Esophagus (tissue), 2 donors: Measurements from ENCODE around the gene MAPKAP1. TPM values are rescaled to one million over a fixed set of nuclear protein-coding genes. Genes with fewer than 3 reads are reported as not detected.
"Not testable (repeated sequence)": the region's sequence is repeated elsewhere in the genome, so short reads cannot be mapped to it uniquely, and the experiment has no call there.

Experiments
- H3K27ac ChIP-seq, 2 donors: one replicate each; pipeline ENCODE4 v1.5.1; 2013; ENCODE audit warnings: low read depth in 2 of 2, mild to moderate bottlenecking in 2 of 2, inconsistent platforms in 1 of 2, low read length in 1 of 2, moderate library complexity in 1 of 2
- H3K27me3 ChIP-seq, 2 donors: one replicate each; pipeline ENCODE4 v1.6.1; 2013; ENCODE audit warnings: low read length in 2 of 2, control low read depth in 1 of 2, mild to moderate bottlenecking in 1 of 2; ENCODE audit not compliant: insufficient read depth in 2 of 2, control insufficient read depth in 1 of 2
- H3K36me3 ChIP-seq, 2 donors: one replicate each; pipeline ENCODE4 v1.6.1; 2013; ENCODE audit warnings: low read length in 1 of 2; ENCODE audit not compliant: control insufficient read depth in 2 of 2, insufficient read depth in 2 of 2
- H3K4me1 ChIP-seq, 2 donors: one replicate each; pipeline ENCODE4 v1.6.1; 2013; ENCODE audit warnings: low read length in 1 of 2; ENCODE audit not compliant: control insufficient read depth in 2 of 2, insufficient read depth in 2 of 2
- H3K4me3 ChIP-seq, 2 donors: one replicate each; pipeline ENCODE4 v1.5.1; 2013; ENCODE audit warnings: low read length in 2 of 2, mild to moderate bottlenecking in 2 of 2, low read depth in 1 of 2, moderate library complexity in 1 of 2
- H3K9me3 ChIP-seq, 2 donors: one replicate each; pipeline ENCODE4 v1.6.1; 2013; ENCODE audit warnings: mild to moderate bottlenecking in 2 of 2, low read depth in 1 of 2, low read length in 1 of 2, moderate library complexity in 1 of 2; ENCODE audit not compliant: control insufficient read depth in 2 of 2, insufficient read depth in 1 of 2
- WGBS, 2 donors: extraction: QIAGEN DNeasy Blood & Tissue Kit; methylation state at CpG; one replicate each; pipeline ENCODE4 v1.1.7; 2013; 5-methylcytosine and 5-hydroxymethylcytosine counted together
- polyA plus RNA-seq, 2 donors: library from polyadenylated mRNA; stranded (reverse); fragments of 200-250 nt; gene quantifications; one replicate each; pipeline ENCODE4 v1.2.3, GENCODE V29; 2013
- donor health status: healthy with polysubstance abuse.
- donor health status: Bipolar disorder and iron deficiency.

Gene MAPKAP1
- polyA plus RNA-seq, 2 donors, result 41.4 to 49.4 TPM

DNA sequence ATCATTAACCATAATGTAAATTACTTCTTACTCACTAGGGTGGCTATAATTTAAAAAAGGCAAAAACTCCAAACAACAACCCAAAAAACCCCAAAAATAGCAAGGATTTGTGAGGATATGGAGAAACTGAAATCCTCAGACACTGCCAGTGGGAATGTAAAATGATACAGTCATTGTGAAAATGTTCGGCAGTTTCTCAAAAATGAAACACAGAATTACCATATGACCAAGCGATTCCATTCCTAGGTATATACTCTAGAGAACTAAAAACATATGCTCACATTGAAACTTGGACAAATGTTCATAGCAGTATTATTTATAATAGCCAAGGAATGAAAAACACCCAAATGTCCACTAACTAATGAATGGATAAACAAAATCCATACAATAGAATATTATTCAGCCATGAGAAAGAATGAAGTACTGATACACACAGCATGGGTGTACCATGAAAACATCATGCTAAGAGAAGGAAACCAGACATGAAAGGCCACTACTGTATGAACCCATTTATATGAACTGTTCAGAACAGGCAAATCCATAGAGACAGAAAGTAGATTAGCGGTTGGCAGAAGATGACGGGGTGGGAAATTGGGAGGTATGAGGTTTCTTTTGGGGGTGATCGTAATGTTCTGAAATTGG, 119.1 kb downstream of the MAPKAP1 start:
- WGBS, 2 donors, result 95 to 96% methylated on average over 5 of the region's 5 CpGs

GRCh38 chr9:125586172-125586511, 120.9 kb downstream of the MAPKAP1 start:
- Histone ChIP-seq H3K4me3 (no peak overlapping the region), H3K36me3 (peaks cover 0 to 3% of the 10 kb centered on the region in 2 donors), H3K4me1 (no peaks in the 10 kb centered on the region), H3K27me3 (no peaks in the 10 kb centered on the region), H3K9me3 (peaks cover 0 to 2% of the 10 kb centered on the region in 2 donors), H3K27ac (no peak overlapping the region)
- 67 to 79% methylated on average over 3 of the region's 3 CpGs for WGBS, 2 donors

More for the DNA sequence above, 119.1 kb downstream of the MAPKAP1 start:
- Histone ChIP-seq H3K27ac (no peak overlapping the region), H3K9me3 (no peaks in the 10 kb centered on the region), H3K27me3 (no peaks in the 10 kb centered on the region), H3K36me3 (peaks cover 0 to 3% of the 10 kb centered on the region in 2 donors), H3K4me3 (no peak overlapping the region), H3K4me1 (no peaks in the 10 kb centered on the region)

- Histone ChIP-seq H3K27ac (no peak overlapping the region), H3K4me3 (no peak overlapping the region), H3K9me3 (peaks cover 0 to 2% of the 10 kb centered on the region in 2 donors), H3K4me1 (no peaks in the 10 kb centered on the region), H3K36me3 (peaks cover 0 to 3% of the 10 kb centered on the region in 2 donors), H3K27me3 (no peaks in the 10 kb centered on the region)
- 91 to 97% methylated on average over 11 of the region's 11 CpGs for WGBS, 2 donors
Observed at GRCh38 chr9:125585503-125586171, 121.4 kb downstream of the MAPKAP1 start.

DNA sequence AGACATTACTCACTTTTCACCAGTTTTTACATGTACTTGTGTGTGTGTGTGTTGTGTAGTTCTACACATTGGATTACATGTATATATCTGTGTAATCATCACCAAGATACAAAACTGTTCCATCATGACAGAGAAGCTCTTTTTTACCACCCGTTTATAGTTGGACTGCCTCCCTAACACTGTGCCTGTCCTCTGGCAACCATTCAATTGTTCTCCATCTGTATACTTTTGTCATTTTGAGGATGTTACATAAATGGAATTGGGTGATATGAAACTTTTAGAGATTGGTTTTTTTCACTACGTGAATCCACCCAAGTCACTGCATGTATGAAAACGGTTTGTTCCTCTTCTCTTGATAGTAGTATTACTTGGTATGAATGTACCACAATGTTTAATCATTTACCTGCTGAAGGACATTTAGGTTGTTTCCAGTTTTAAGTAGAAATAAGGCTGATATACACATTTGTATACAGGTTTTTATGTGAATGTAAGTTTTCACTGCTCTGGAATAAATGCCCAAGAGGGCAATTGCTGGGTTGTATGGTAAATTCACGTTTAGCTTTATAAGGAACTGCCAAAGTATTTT, 126.2 kb downstream of the MAPKAP1 start:
- peaks cover 0 to 2% of the 10 kb centered on the region in 2 donors for H3K9me3 ChIP-seq
- WGBS, 2 donors, result 78 to 86% methylated on average over 4 of the region's 4 CpGs
- H3K36me3 ChIP-seq, result peaks cover 0 to 3% of the 10 kb centered on the region in 2 donors

GRCh38 chr9:125579030-125579932, 127.7 kb downstream of the MAPKAP1 start:
- peaks cover 0 to 2% of the 10 kb centered on the region in 2 donors for H3K9me3 ChIP-seq
- H3K4me1 ChIP-seq, result no peaks in the 10 kb centered on the region
- no peak overlapping the region for H3K4me3 ChIP-seq
- H3K27ac ChIP-seq, result no peak overlapping the region
- no peaks in the 10 kb centered on the region for H3K27me3 ChIP-seq
- 93 to 94% methylated on average over 12 of the region's 12 CpGs for WGBS, 2 donors
- no peaks in the 10 kb centered on the region for H3K36me3 ChIP-seq

More for the DNA sequence above, 126.2 kb downstream of the MAPKAP1 start:
- H3K27ac ChIP-seq, result no peak overlapping the region
- no peaks in the 10 kb centered on the region for H3K27me3 ChIP-seq
- H3K4me1 ChIP-seq, result no peaks in the 10 kb centered on the region
- no peak overlapping the region for H3K4me3 ChIP-seq

GRCh38 chr9:125574126-125574877, 132.7 kb downstream of the MAPKAP1 start:
- 77 to 80% methylated on average over 2 of the region's 2 CpGs for WGBS, 2 donors
- no peaks in the 10 kb centered on the region for H3K9me3 ChIP-seq
- no peaks in the 10 kb centered on the region for H3K4me1 ChIP-seq
- H3K4me3 ChIP-seq, result no peak overlapping the region
- no peaks in the 10 kb centered on the region for H3K27me3 ChIP-seq
- no peak overlapping the region for H3K27ac ChIP-seq
- no peaks in the 10 kb centered on the region for H3K36me3 ChIP-seq

DNA sequence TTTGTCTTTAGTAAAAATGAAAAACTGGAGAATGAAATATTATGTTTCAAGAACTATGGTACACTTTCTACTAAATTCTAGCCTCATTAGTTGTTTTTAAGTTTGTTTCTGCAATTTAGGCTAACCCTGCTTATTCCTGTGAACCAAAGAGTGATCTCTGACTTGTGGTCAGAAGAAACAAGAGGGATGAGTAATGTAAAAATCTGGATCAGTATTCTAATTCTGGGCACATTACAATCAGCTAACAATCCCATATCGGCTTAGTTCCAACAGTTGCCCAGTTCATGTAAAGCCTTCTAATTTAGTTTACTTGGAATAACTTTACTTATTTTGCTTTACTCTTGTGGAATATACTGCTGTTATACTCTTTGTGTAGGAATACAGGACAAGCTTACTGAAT, 134.5 kb downstream of the MAPKAP1 start:
- not testable (repeated sequence) for H3K27me3 ChIP-seq, H3K4me1 ChIP-seq, H3K36me3 ChIP-seq, H3K4me3 ChIP-seq, H3K9me3 ChIP-seq, H3K27ac ChIP-seq
- WGBS, 2 donors, result 90 to 98% methylated on average over 1 of the region's 1 CpG

DNA sequence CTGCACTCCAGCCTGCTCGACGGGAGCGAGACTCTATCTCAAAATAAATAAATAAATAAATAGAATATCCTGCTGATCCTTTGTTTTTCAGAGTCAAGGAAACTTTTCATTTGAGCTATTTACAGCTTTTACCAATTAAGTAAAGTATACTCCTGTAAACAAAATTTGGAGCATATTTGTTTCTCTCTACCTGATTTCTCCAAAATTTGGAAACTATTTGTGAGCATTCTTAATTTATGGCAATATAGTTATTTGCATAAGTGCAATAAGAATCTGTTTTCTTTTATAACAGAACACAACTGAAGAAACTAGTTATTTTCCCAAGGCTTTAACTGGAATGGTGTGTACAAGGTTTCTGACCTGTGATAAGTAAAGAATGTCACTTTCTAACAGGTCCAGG, 135.2 kb downstream of the MAPKAP1 start:
- not testable (repeated sequence) for H3K4me3 ChIP-seq, H3K36me3 ChIP-seq, H3K27ac ChIP-seq, H3K4me1 ChIP-seq, H3K9me3 ChIP-seq, H3K27me3 ChIP-seq
- 97% methylated on average over 3 of the region's 3 CpGs for WGBS, 2 donors

DNA sequence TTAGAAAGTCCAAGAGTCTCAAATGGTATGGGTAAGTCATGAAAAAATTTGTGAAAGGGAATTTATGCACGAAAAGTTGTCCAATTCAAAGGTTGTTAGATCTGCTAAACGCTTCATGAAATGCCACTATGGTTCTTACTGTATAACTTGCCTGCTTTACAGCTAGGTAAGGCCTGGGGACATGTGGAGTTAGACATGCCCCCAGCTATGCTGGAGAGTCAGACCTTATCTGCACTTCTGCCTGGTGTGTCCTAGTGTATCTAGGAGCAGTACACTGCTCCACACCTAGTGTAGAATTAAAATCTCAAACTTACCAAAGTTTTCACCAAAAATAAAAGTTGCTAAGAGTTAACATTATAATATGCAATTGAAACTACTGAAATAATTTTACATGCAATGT, 136.8 kb downstream of the MAPKAP1 start:
- Histone ChIP-seq H3K27me3 (no peaks in the 10 kb centered on the region), H3K9me3 (no peaks in the 10 kb centered on the region), H3K36me3 (no peaks in the 10 kb centered on the region), H3K4me1 (peaks cover 0 to 6% of the 10 kb centered on the region in 2 donors), H3K4me3 (no peak overlapping the region), H3K27ac (no peak overlapping the region)
- WGBS, 2 donors, result 98 to 99% methylated on average over 2 of the region's 2 CpGs
